HG03575 (cell line): ENCODE measurements around the gene PDE4C.

ENCODE experiments used
- ATAC-seq: cut with Tn5 transposase; IDR thresholded peaks from one replicate; pipeline ENCODE4 v1.9.1; 2021; ENCODE audit not compliant: unreplicated experiment, insufficient number of reproducible peaks, low FRiP score; ENCODE audit errors: extremely low read depth

PDE4C gene

DNA sequence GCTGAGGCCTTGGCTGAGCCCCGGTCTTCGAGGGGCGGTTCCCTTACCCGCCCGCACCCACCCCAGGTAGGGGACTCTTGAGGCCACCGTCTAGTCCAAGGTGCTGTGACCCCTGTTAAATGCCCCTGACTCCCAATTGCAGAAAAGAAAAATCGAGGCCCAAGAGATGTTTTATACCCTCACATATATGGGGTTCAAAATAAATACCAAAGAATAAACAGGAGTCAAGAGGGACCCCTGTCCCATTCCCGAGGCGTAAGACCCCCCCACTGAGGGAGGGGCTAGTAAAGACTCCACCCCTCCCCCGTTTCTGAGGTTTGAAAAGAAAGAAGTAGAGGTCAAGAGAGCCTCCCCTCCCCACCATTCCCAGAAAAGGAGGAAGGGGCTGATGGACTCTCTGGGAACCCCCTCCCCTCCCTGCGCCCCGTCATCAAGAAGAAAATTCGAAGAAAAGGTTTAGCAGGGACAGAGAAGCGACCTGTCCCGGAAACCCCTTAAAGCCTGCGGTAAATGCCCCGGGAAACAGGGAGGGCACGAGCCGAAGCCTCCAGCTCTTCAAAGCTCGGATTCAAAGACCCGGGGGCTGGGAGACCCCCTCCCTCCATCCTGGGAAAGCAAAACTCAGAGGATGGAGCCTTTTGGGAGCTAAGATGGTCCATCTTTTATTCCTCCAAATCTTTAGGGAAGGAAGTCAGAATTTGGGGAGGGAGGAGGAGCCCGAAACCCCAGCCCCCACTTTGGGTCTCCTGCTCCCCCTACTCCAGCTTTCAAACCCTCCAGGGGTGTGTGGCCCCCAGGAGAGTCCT is 21.6 kb downstream of the PDE4C start:
- no peak for ATAC-seq

DNA sequence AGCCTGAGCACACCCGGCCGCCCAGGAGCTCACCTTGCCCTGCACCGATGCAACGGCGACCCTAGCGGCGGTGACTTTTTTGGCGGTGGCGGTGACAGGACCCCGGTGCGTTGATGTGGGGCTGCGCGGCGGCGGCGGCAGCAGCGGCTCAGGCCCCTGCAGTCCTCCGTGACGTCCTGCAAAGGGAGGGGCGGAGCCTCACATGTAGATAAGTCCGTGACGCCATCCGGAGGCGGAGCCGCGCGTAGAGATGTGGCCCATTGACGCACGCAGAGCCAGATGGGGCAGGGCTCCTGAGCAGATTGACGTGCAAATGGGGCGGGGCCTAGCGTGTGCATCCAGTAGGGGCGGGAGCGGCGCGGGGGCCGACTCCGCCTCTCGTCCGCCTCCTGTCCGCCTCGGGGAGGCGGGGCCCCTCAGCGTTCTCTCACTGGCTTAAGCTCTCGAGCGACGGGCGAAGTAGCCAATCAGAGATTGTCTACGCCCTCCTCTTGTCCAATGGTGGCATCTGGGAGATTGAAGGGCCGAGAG is 22.3 kb downstream of the PDE4C start, which contains the start of gene RAB3A:
RAB3A (minus strand) TSS at position 180 of the 531 bp plus-strand sequence. CDS start 1,302 bp downstream, outside the sequence.
- peak; percentile 82 for ATAC-seq

DNA sequence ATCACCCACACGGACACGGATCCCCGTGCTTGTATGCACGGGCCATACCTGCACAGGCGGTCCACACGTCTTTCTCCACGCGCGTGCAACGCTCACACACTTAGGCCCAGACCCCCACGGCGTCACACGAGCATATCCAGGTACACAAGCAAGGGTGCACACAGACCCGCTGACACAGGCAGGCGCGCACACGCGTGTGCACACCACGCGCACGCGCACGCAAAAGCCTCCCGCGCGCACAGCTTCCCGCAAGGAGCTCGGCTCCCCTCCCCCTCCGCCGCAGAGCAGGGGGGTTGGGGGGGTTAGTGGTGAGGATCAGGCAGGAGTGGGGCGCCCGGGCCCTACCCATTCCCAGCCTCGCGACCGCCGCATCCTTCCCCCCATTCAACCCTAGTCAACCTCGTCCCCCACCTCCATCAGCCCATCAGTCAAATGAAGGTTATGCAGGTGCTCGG is 22.8 kb downstream of the PDE4C start:
- ATAC-seq, result no peak

DNA sequence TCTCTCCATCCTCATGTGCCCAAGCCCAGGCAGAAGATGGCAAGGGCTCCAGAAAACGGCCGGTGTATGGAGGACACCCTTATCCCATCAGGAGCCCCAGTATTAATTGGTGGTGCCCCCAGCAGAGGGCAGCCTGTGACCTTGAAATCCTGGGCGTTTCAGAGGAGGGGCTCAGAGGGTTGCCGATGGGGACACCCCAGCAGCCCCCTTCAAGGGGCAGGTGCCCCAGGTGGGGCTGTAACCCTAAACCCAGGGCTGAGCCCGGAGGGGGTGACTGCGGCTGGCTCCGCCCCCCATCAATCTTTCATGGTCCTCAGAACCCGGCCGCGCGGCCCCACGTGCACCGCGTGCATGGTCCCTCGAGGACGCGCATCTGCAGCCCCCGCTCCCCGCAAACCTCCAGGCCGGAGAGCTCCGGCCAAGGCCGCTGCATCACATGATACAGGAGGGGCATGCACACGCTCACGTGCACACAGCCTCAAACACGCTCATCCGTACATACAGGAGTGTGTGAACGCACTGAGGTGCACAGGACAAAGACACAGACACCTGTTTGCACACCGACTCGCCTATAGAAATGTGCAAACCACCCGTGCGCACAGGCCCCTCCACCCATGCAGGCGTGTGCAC is 23.3 kb downstream of the PDE4C start:
- ATAC-seq, result no peak

DNA sequence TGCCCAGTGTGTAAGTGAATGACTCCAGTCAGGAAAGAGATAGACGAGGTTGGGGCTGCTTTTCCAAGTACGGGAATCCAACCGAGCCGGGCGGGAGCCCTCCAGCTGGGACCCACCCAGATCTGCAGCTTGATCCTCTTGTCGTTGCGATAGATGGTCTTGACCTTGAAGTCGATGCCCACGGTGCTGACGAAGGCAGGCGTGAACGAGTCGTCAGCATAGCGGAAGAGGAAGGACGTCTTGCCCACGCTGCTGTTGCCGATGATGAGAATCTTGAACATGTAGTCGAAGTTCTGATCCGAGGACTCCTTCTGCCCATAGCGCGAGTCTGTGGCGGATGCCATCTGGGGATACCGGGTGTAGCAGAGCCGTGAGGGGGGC is 23.9 kb downstream of the PDE4C start:
- ATAC-seq, result no peak

DNA sequence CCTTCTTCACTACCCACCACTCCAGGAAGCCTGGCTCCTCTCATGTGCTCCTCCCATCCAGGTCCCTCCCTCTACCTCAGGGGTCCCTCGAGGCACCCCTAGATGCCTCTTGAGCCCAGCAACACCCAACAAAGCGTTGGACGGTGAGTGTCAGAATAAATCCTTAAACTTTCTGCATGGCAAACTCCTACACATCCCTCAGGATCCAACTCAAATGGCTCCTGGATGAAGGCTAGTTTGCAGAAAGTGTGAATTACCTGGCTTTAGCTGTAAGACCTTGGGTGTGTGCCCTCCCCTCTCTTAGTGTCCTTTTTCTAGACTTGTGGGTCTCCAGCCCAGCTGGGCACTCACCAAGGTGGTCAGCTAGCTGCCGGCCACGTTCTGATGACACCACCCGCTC is 27.9 kb downstream of the PDE4C start:
- ATAC-seq, result no peak

DNA sequence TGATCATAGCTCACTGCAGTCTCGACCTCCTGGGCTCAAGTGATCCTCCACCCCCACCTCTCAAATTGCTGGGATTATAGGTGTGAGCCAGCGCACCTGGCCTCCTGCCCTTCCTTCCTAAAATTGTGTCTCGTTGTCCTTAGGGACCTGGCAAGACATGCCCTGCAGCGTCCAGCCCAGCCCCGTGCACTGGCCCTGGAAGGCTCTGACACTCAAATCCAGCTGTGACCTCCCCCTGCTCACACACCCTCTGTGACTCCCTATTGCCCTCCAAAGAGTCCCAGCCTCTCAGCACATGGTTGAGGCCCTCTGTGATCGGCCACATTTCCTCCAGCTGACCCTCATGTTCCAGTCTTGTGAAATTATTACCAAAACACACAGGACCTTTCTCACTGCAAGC is 28.3 kb downstream of the PDE4C start:
- ATAC-seq, result no peak

DNA sequence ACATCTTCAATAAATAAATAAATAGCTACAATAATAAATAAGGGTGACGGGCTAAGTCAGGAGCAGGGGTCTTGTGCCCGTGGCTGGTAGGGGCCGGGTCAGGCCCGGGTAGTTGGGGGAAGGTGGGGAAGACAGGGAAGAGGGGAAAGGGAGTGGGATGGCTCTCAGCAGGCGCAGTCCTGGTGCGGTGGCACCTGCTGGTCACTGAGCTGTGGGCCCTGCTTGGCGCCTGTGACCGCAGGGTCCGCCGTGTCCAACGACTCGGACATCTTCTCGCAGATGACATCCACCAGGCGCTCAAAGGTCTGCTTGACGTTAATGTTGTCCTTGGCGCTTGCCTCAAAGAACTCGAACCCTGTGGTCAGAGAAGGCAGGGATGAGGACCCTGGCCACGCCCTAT is 28.9 kb downstream of the PDE4C start:
- no peak for ATAC-seq

DNA sequence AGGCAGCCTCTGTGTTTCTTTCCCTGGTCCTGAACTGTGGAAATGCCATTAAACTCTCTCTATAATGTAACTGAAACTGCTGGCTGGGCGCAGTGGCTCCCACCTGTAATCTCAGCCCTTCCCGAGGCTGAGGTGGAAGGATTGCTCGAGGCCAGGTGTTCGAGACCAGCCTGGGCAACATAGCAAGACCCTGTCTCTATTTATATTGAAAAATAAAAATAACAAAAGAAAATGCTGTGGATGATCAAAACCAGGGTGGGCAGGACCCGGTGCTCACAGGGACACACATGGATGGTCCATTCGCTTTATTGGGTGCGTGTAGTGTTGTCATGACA is 29.8 kb downstream of the PDE4C start:
- ATAC-seq, result no peak

DNA sequence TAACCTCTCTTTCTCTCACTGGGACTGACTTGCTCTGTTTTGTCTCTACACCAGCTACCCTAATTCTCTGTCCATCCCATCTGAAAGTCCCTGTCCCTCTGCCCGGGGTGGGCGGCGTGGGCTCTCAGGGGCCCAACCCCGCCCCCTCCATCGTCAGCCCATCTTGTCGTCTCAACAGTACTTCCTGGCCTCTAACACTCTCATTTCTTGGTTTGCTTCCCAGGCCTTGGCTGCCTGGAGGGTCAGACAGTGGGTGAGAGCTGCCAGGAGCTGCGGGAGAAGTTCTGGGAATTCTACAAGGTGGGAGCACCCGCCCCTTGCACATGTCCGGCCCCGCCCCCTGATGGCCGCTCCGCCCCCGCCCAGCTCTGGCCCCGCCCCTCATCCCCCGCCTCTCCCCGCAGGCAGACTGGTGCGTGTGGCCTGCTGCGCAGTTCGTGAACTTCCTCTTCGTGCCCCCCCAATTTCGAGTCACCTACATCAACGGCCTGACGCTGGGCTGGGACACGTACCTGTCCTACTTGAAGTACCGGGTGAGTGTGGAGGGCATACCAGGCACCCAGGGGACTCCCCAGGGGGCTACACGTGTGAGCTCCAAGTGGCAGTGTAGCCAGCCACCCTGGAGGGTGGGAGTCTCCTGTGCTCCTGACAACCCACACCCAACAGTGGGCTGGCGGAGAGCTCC is 31.5 kb downstream of the PDE4C start:
- ATAC-seq, result no peak

DNA sequence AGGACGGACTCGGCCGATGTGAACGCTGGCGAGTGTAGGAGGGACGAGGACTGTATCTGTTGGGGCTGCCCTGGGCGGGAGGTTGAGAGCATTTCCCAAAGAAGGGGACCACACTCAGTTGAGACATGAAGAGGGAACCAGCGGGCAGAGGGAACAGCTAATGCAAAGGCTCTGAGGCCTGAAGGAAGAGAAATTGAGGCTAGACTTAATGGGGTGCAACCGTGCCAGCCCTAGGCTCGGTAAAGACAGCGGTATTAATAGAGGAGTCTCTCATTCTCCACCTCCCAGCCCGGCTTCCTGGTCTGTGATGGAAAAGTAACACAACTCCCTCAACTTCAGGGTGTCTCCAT is 32.1 kb downstream of the PDE4C start:
- no peak for ATAC-seq

DNA sequence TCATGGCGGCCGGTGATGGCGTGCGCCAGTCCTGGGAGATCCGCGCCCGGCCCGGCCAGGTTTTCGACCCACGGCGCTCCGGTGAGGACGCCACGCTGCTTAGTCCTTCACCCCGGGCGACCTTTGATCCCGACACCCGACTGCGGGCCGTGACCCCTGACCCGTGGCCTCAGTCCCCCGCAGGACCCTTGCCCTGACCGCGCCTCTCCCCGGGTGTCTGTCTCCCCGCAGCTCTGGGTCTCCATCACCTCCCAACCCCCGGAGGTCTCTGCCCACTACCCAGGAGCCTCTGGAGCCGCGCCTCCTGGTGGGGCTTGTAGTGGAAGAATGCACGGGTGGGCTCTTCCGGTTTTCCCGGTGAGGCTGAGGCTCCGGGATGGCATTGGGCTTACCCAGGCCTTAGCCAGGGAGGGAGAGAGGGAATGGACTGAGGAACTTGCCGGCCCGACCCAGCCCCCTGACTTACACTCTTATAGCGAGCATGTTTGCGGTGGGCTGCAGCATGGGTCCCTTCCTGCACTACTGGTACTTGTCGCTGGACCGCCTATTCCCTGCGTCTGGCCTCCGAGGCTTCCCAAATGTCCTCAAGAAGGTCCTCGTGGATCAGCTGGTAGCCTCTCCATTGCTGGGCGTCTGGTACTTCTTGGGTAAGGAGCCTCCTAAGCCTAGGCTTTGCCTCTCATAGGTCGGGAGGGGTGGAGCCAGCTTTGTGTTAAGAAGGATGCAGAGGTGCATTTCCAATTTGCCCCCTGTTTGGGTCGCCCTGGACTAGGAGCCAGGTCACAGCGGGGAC is 32.7 kb downstream of the PDE4C start:
- ATAC-seq, result no peak

DNA sequence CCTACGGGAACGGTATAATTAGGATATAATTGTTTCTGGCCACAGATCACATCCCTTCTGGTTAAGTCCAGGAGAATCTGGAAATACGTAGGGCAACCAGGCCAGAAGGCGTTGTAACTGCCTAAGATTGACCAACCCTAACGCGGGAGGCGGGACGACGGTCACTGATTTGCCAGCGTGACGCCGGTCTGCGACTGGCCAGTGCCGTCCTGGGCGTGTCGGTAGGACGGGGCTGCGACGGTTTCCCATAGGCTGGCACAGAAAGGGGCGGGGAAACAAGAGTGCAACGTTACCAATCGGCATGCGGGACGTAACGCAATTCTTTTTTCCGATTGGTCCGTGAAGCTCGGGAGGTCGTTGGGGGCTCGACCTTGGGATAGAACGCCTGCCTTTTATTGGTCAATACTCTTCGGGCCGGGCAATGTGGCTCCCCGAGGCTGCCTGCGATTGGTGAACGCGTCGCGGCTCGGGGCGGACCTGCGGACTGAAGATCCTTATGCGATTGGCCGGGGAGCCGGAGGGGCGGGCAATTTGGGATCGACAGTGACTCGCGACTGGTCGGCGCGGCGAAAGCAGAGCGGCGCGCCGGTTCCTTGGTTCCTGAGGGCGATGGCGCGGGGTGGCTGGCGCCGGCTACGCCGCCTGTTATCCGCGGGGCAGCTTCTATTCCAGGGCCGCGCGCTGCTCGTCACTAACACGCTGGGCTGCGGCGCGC is 33.4 kb downstream of the PDE4C start, which contains the start of gene MPV17L2:
MPV17L2 (plus strand) TSS at position 546 of the 715 bp plus-strand sequence; CDS start at position 610, 64 bp downstream.
- peak; percentile 41 for ATAC-seq

DNA sequence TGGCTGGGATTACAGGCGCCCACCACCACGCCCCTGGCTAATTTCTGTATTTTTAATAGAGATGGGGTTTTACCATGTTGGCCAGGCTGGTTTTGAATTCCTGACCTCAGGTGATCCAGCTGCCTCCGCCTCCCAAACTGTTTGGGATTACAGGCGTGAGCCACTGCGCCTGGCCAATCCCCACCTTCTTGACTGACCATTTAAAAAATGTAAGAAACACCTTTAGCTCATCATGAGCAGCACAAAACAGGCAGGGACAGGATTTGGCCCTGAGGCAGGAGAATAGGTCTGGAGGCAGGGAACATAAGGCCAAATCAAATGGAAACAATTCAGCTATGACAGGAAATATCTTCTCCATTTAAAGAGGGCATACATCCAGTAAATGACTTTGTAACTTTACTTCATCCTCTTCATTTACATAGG is 34.6 kb downstream of the PDE4C start:
- no peak for ATAC-seq

DNA sequence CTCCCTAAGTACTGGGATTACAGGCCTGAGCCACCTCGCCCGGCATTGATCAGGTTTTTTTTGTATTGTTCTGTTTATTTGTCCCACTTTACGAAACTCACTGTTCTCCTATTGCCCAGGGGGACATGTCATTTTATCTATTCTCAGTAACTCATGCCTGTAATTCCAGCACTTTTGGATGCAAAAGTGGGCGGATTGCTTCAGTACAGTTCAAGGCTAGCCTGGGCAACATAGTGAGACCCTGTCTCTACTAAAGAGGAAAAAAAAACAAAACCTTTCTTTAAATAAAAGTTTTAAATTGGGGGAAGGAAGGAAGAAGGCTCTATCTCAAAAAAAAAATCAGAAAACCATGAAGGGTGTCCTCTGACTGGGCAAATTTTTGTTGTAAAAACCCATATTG is 36.0 kb downstream of the PDE4C start:
- no peak for ATAC-seq

DNA sequence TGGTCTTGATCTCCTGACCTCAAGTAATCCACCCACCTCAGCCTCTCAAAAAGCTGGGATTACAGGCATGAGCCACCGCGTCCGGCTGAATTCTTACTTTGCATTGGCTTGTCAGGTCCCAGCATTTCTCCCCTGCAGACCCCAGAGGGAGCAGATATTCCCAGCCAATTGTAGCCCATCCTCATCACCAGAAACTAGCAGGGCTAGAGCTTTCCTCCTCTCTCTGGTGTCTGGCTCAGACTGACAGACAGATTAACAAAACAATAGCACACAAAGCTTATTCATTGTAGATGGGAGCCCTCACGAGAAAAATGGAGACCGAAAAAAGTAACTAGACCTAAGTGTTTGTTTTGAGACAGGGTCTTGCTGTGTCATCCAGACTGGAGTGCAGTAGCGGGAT is 40.7 kb downstream of the PDE4C start:
- no peak for ATAC-seq

DNA sequence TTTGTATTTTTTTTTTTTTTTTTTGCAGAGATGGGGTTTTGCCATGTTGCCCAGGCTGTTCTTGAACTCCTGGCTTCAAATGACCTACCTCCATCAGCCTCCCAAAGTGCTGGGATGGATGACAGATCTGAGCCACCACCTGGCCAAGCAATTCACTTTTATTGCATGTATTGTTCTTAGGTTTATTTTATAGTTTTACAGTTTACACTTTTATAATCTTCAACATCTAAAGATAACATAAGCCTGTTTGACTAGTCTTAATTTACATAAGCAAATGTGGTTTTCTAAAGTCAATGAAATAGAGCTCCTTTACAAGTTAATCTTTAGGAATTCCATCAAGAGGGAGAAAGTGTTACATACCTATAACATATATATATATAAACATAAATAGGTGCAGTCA is 42.7 kb downstream of the PDE4C start:
- ATAC-seq, result no peak

DNA sequence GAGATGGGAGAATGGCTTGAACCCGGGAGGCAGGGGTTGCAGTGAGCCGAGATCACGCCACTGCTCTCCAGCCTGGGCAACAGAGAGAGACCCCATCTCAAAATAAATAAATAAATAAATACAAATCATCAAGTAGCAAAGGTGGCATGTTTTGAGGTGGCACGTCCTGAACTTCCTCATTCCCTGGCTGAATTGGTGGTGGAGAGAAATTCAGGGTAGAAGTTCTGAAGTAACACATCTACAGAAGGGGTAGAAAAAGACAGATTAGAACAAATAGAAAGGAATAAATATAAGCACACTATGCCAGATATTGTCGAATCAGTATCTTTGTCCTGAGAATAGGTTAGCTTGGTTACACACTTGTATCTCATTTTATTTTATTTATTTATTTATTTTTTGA is 46.3 kb downstream of the PDE4C start:
- ATAC-seq, result no peak
